ENCODE measurements around the gene PRRC2C.
"Not testable (repeated sequence)": the region's sequence is repeated elsewhere in the genome, so short reads cannot be mapped to it uniquely, and the experiment has no call there.

Gene PRRC2C

DNA sequence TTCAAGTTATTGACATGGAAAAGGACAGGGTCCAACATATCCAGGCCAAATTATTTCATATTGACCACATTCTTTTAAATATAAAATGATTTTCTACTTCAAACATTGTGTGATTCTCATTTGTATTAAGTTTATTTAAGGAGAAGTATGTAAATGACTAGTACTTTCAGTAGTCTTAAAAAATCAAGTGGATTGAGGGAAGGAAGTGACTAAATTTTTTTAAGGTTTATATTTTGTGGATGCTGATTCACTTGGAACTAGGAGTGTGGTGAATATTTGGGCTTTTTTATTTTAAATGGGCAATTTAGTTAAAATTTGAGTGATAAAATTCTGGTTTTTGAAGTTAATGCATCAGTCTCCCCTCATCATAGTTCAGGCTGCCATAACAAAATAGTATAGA lies 10.1 kb downstream of the PRRC2C start:
- H3K27ac ChIP-seq, result no peak overlapping the region
- DNase-seq (ENCODE audit: low read depth, low spot score), result no peak

DNA sequence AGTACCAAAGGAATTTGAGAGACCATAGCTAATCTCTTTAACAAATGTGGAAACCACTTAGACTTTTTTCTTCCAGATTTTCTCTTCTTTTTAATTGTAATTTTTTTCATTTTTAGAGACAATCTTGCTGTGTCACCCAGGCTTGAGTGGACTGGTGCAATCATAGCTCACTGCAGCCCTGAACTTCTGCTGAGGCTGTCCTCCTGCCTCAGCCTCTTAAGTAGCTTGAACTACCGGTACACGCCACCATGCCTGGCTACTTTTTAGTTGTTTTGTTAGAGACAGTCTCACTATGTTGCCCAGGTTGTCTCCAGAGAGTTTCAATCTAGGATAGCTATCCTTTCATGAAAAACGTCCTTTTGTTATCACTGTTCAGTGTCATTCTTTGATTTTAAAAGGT lies 15.0 kb downstream of the PRRC2C start:
- DNase-seq (ENCODE audit: low read depth, low spot score), result no peak
- H3K27ac ChIP-seq, result no peak overlapping the region

DNA sequence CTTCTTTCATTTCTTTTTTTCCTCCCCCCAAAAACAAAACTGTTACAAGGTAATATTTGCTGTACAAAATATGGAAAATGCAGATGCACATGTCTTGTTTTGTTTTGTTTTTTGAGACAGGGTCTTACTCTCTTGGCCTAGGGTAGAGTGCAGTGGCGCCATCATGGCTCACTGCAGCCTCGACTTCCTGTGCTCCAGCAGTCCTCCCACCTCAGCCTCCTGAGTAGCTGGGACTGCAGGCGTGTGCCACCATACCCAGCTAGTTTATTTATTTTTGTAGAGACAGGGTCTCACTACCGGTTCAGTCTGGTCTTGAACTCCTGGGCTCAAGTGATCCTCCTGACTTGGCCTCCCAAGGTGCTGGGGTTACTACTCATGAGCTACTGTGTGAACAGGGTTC lies 15.5 kb downstream of the PRRC2C start:
- DNase-seq (ENCODE audit: low read depth, low spot score), result no peak
- H3K27ac ChIP-seq, result no peak overlapping the region

DNA sequence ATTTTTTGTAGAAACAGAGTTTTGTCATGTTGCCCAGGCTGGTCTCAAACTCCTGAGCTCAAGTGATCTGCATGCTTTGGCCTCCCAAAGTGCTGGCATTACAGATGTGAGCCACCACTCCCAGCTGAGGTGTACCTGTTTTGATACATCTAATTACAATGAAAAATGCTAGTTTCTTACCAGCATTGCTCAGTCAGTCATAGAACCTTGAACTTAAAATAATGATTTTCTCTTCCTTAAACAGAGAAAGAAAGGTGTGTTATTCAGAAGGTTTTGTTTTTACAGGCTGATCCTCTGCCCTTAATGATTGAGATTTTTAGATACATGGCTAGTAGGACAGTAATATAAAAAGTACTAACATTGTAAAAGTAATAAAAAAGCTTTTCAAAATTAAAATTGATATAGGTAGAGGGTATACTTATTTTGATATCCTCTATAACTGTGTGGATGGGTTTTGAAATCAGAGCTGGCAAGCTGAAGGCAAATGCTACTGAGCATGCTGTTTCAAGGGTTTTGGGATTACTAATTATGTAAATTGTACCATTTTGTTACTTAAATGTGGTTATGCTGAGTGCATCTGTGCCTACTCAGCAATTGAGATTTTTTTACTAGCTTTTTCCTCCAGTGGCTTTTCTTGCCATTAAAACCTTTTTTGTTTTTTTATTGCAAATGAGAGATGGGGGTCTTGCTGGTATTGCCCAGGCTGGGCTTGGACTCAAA lies 16.1 kb downstream of the PRRC2C start:
- H3K27ac ChIP-seq, result no peak overlapping the region
- DNase-seq (ENCODE audit: low read depth, low spot score), result no peak

DNA sequence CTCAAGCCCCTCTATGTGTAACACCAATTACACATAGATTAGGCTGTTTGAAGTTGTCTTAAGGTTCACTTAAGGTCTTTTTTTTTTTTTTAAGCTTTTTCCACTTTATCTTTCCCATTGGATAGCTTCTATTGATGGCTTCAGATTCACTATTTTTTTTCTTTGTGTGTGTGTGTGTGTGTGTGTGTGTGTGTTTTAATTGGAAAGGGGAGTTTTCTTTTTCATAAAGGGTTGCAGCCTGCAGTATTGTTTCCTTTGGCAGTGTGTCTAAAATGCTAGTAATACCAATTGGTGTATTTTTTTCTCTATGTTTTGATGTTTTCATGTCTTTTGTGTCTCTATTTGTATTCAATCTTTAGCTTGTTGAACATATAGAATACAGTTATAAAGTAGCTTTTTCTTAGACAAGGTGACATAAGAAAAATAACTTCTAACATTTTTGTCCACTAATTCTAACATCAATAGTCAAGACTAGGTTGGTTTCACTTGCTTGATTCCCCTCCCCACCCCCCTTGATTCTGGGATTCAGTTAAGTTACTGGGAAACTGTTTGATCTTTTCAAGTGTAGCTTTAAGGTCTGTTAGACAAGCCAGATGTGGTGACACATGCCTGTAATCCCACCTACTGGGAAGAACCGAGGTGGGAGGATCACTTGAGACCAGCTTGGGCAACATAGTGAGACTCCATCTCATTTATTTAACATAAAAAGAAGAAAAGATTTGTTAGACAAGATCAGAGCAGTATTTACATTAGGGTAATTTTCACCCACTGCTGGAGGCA lies 21.4 kb downstream of the PRRC2C start:
- no peak overlapping the region for H3K27ac ChIP-seq
- DNase-seq (ENCODE audit: low read depth, low spot score), result no peak

DNA sequence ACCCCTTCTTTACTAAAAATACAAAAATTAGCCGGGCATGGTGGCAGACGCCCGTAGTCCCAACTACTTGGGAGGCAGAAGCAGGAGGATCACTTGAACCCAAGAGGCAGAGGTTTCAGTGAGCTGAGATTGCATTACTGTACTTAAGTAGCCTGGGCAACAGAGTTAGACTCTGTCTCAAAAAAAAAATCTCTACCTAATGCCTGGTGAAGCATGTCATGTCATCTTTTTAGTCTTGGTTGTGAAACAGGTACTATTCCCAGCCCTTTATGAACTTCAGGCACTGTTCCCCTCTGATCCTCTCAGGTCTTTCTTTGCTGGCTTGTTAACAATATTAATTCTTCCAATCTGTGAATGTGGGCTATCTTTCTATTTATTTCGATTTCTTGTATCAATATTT lies 22.1 kb downstream of the PRRC2C start:
- H3K27ac ChIP-seq, result no peak overlapping the region
- no peak for DNase-seq (ENCODE audit: low read depth, low spot score)

DNA sequence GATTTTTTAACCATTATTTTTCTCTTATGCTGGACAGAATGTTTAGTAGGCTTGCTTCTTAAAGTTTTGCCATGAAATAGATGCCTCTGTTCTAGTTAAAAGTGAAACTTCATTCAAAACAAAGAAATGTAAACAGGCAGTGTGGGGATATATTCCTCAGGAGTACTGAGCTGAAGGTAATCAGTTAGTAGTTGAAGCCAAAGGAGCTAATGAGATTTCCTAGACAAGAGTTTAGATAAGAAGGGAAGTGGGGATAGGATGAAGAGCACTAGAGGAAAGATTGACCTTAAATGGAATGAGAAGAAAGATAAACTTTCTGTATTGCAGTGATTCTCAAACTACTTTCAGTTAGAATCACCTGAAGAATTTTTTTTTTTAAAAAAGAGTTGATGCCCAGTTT lies 23.9 kb downstream of the PRRC2C start:
- H3K27ac ChIP-seq, result no peak overlapping the region

DNA sequence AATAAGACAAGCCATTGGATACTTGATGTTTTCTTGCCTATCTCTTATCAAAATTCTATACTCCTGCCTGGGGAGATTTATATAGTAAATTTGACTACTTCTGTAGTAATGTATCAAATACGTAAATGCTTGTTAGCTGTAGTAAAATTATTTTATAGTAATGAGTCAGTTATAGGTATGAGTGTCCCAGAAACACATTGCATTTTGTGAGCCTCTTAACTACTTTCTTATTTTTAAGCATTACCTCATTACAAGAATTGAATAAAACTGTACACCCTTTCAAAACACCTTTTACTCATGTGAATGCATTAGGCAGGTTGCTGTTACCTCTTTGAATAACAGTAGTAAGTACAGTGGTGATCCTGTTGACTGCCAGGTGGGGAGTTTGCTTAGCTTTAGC lies 28.4 kb downstream of the PRRC2C start:
- no peak overlapping the region for H3K27ac ChIP-seq
- DNase-seq (ENCODE audit: low read depth, low spot score), result no peak

More for the DNA sequence above, 23.9 kb downstream of the PRRC2C start:
- DNase-seq (ENCODE audit: low read depth, low spot score), result no peak

DNA sequence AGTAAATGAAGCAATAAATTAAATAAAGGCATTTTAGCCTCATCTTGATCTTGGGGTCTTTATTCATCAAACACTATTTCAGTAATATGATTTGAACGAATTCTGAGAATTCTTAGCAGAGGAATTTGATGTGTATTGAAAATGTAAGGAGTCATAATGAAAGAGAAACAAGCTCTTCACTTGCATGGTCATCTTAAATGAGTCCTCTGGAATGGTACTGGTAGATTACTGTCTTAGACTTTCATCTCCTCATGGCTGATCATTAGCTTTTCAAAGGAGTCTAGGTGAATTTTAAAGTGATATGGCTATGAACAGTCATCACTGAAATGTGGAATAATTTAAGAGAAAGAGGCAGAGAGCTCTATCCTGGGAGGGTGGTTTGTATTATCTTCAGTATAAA lies 30.0 kb downstream of the PRRC2C start:
- no peak for DNase-seq (ENCODE audit: low read depth, low spot score)
- H3K27ac ChIP-seq, result no peak overlapping the region

DNA sequence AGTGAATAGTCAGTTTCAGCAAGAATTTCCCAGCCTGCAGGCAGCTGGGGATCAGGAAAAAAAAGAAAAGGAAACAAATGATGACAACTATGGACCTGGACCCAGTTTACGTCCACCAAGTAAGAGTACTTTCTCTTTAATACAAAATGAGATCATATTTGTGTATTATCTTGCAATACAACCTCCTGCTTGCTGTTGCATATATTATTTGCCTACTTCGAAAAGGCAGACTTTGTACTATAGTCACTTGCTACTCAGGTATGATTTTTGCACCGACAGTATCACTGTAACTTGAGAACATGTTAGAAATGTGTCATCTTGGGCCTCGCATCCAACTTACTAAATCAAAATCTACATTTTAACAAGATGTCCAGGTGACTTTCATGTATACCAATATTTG lies 30.4 kb downstream of the PRRC2C start:
- DNase-seq (ENCODE audit: low read depth, low spot score), result no peak
- H3K27ac ChIP-seq, result no peak overlapping the region

DNA sequence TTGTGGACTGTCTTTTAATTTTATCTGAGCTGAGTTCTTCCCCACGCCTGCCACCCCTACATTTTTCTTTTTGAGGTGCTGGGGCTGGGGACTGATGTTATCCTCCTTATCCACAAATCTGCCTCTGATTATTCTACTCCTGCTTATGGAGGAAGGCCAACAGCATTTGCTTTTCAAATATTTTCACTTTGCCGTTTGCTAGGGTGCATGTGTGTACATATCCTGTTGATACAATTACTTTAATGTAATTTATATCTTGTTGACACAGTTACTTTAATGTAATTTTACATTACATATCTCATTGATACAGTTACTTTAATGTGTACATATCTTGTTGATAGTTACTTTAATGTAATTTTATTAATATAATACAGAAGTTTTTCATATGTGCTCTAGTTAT lies 36.2 kb downstream of the PRRC2C start:
- no peak for DNase-seq (ENCODE audit: low read depth, low spot score)
- H3K27ac ChIP-seq, result no peak overlapping the region

DNA sequence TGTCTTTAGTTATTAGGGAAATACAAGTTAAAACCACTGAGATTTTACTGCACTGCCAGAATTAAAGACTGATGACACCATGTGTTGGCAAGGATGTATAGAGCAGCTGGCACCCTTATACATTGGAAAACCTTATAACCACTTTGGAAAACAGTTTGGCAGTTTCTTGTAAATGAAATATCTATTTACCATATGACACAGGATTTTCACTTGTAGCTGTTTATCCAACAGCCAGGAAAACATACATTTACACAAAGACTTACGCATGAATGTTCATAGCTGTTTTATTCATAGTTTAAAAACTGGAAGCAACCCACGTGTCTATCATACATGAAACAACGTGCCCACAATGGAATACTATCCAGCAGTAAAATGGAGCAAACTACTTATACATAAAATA lies 45.3 kb downstream of the PRRC2C start:
- DNase-seq (ENCODE audit: low read depth, low spot score), result no peak

DNA sequence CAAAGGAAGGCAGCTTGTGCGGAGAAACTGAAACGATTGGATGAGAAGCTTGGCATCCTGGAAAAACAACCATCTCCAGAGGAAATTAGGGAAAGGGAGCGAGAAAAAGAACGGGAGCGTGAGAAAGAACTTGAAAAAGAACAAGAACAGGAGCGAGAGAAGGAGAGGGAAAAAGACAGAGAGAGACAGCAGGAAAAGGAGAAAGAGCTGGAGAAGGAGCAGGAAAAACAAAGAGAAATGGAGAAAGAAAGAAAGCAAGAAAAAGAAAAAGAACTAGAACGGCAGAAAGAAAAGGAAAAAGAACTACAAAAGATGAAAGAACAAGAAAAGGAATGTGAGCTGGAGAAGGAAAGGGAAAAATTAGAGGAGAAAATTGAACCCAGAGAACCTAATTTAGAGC lies 47.2 kb downstream of the PRRC2C start:
- no peak for DNase-seq (ENCODE audit: low read depth, low spot score)
- H3K27ac ChIP-seq, result no peak overlapping the region

More for the DNA sequence above, 45.3 kb downstream of the PRRC2C start:
- no peak overlapping the region for H3K27ac ChIP-seq

DNA sequence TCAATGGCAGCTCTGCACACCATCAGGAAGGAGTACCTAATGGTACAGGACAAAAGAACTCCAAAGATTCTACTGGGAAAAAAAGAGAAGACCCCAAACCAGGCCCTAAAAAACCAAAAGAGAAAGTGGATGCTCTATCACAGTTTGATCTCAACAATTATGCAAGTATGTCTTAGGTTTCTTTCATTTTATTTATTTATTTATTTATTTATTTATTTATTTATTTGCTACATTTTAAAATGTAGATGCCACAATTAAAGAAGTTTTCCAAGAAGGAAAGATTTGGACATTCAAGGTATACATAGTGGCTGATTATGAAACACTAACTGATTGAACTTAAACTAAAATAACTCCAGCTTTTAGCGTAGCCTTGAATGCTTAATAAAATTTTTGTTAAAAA lies 60.2 kb downstream of the PRRC2C start:
- no peak overlapping the region for H3K27ac ChIP-seq
- no peak for DNase-seq (ENCODE audit: low read depth, low spot score)

DNA sequence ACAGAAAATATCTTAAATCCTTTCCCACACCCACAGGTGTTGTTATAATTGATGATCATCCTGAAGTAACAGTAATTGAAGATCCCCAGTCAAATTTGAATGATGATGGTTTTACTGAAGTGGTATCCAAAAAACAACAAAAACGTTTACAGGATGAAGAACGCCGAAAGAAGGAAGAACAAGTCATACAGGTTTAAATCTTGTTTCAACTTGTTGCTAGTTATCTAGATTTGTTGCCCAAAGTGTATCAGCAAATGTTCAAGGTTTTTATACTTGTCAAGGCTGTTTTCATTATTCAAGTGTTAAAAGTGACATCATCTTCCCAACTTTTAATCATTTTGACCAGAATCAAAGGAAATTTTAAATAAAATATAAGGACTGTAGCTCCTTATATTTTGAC lies 64.7 kb downstream of the PRRC2C start:
- peak overlapping the region; percentile 28 for H3K27ac ChIP-seq

DNA sequence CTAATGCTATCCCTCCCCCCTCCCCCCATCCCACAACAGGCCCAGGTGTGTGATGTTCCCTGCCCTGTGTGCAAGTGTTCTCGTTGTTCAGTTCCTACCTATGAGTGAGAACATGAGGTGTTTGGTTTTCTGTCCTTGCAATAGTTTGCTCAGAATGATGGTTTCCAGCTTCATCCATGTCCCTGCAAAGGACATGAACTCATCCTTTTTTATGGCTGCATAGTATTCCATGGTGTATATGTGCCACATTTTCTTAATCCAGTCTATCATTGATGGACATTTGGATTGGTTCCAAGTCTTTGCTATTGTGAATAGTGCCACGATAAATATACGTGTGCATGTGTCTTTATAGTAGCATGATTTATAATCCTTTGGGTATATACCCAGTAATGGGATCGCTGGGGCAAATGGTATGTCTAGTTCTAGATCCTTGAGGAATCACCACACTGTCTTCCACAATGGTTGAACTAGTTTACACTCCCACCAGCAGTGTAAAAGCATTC lies 65.3 kb downstream of the PRRC2C start:
- not testable (repeated sequence) for DNase-seq (ENCODE audit: low read depth, low spot score)
- H3K27ac ChIP-seq, result peak overlapping the region; percentile 28

More for the DNA sequence above, 64.7 kb downstream of the PRRC2C start:
- peak; percentile 40 for DNase-seq (ENCODE audit: low read depth, low spot score)

DNA sequence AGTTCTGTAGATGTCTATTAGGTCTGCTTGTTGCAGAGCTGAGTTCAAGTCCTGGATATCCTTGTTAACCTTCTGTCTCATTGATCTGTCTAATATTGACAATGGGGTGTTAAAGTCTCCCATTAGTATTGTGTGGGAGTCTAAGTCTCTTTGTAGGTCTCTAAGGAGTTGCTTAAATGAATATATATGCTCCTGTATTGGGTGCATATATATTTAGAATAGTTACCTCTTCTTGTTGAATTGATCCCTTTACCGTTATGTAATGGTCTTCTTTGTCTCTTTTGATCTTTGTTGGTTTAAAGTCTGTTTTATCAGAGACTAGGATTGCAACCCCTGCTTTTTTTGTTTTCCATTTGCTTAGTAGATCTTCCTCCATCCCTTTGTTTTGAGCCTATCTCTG lies 68.6 kb downstream of the PRRC2C start:
- not testable (repeated sequence) for DNase-seq (ENCODE audit: low read depth, low spot score); H3K27ac ChIP-seq

DNA sequence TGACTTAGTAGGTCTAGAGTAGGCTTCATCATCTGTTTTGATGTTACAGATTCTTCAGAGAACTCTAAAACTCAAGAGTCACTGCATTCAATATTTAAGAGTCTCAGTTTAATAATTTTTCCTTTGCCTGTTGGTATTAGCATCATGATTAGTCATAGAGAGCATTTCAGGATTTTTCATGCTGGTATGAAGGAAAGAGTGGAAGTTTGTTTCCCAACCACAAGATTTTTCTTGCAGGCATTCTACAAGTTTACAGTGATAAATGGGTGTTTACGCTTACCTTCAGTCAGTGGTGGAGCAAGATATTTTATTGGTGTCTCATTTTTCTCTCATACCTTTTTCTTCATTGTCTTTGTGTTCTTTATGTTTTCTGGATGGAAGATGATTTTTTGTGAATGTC lies 78.3 kb downstream of the PRRC2C start:
- DNase-seq (ENCODE audit: low read depth, low spot score), result no peak
- peak overlapping the region; percentile 23 for H3K27ac ChIP-seq

DNA sequence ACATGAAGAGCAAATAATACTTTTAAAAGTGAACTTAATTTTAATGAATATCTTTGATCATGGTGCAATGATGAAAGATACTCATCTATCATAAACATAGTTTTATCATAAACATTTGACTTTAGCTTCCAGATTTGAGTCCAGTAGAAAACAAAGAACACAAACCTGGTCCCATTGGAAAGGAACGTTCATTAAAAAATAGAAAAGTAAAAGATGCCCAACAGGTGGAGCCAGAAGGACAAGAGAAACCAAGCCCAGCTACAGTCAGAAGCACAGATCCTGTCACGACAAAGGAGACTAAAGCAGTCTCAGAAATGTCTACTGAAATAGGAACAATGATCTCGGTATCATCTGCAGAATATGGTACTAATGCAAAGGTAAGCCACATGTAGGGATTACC lies 81.1 kb downstream of the PRRC2C start:
- H3K27ac ChIP-seq, result no peak overlapping the region
- DNase-seq (ENCODE audit: low read depth, low spot score), result no peak

DNA sequence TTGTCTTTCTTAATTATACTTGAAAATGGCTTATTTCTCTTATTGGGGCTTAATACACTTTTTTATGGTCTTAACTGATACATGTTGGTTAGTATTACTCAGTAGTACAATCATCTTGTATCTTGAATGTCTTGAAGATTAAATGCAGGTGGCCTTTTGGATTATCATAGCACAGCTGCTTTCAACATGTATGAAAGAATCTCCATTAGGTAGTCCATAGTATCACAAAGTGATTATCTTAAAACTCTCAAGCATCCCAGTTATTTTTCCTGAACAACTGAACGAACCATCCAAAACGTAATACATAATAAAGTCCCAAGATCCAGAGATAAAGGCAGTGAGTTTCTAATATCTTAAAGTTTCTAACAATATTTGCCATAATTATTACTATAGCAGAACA lies 85.0 kb downstream of the PRRC2C start:
- DNase-seq (ENCODE audit: low read depth, low spot score), result no peak
- H3K27ac ChIP-seq, result no peak overlapping the region

DNA sequence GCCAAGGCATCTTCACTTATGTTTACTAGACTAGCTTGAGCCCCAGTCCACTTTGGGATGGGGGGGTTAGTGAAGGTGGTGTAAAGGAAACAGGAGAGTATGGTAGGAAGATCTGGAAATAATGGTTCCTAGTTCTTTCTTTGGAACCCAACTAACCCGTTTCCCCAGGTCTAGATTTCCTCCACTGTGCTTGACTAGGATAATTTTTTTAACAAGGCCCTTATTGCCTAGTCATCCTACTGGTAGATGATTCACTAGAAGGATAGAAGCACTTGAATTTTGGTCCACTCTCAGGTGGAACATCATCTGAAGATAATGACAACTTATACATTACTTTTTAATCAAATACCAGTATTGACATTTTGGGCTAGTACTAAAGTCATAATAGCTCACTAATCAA lies 90.8 kb downstream of the PRRC2C start:
- H3K27ac ChIP-seq, result no peak overlapping the region
- no peak for DNase-seq (ENCODE audit: low read depth, low spot score)

DNA sequence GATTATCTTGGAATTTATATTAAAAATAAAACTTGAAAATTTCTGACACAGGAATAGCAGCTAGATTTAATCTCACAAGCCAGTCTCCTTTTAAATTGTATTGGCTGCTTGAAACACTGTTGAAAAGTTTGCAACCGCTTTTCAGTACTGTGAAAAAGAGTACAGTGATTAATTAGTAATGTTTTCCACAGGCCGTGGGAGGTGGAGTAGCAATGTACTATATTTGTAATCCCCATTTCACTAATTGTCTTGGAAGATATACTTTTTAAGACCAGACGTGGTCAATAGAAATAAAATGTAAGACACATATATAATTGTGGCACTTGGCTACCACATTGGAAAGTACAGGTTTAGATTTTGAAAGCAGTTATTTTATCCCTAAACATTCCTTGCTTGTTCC lies 95.9 kb downstream of the PRRC2C start:
- no peak for DNase-seq (ENCODE audit: low read depth, low spot score)
- H3K27ac ChIP-seq, result no peak overlapping the region
